Heart left ventricle (tissue), 16 donors: ENCODE data around the gene SLC39A11. TPM values are rescaled to one million over a fixed set of nuclear protein-coding genes. Genes with fewer than 3 reads are reported as not detected.

ENCODE experiments used
- ATAC-seq, 4 donors: fragments of 200-7000 bp; cut with Tn5 transposase; one replicate each; pipeline ENCODE4 v1.9.1; 2020 to 2022; ENCODE audit warnings: moderate library complexity in 4 of 4, mild to moderate bottlenecking in 3 of 4, moderate number of reproducible peaks in 1 of 4
- DNase-seq, 5 donors: peaks; one replicate each; pipeline ENCODE4 v3.0.0-alpha.2; 2020
- H3K27ac ChIP-seq, 12 donors: fragments of 200-600 bp; sonication (generic) in 4 of 12; one replicate each; pipeline versions ENCODE4 v1.5.0 to v1.8.0; 2016 to 2022; ENCODE audit warnings: mild to moderate bottlenecking in 2 of 12
- H3K27me3 ChIP-seq, 9 donors: fragments of 200-600 bp; sonication (generic) in 2 of 9; one replicate each; pipeline versions ENCODE4 v1.5.1 to v1.8.0; 2016 to 2022; ENCODE audit warnings: mild to moderate bottlenecking in 3 of 9
- H3K36me3 ChIP-seq, 9 donors: fragments of 200-600 bp; sonication (generic) in 2 of 9; one replicate each; pipeline versions ENCODE4 v1.5.0 to v1.8.0; 2018 to 2022; ENCODE audit warnings: mild to moderate bottlenecking in 2 of 9
- H3K4me1 ChIP-seq, 12 donors: fragments of 200-600 bp; sonication (generic) in 4 of 12; one replicate each; pipeline versions ENCODE4 v1.5.0 to v1.8.0; 2016 to 2022; ENCODE audit warnings: mild to moderate bottlenecking in 3 of 12
- H3K4me3 ChIP-seq, 12 donors: fragments of 200-600 bp; sonication (generic) in 4 of 12; one replicate each; pipeline versions ENCODE4 v1.5.0 to v1.8.0; 2017 to 2022; ENCODE audit warnings: mild to moderate bottlenecking in 9 of 12, moderate library complexity in 4 of 12
- H3K9me3 ChIP-seq, 12 donors: fragments of 200-600 bp; sonication (generic) in 4 of 12; one replicate each; pipeline versions ENCODE4 v1.5.0 to v1.8.0; 2016 to 2022; ENCODE audit warnings: mild to moderate bottlenecking in 1 of 12
- POLR2A ChIP-seq, 2 donors: fragments of 450-650 bp; IDR thresholded peaks; one replicate each; pipeline ENCODE4 v1.6.1; 2017; ENCODE audit warnings: antibody characterized with exemption in 2 of 2, mild to moderate bottlenecking in 2 of 2, moderate library complexity in 2 of 2
- WGBS, 4 donors: extraction: QIAGEN DNeasy Blood & Tissue Kit in 2 of 4; methylation state at CpG; one replicate each; pipeline versions ENCODE4 v1.1.5 to v1.1.7; 2013 to 2018; 5-methylcytosine and 5-hydroxymethylcytosine counted together
- intact Hi-C, 10 donors: fragments of 100-400 bp; cut with DNase I; formaldehyde crosslinking; loops; one replicate each; pipeline versions ENCODE4 v1.11.1 to v1.14.2; 2022
- polyA plus RNA-seq, 2 donors: library from polyadenylated mRNA; stranded (reverse); fragments of 200-250 nt; gene quantifications; one replicate each; pipeline ENCODE4 v1.2.3, GENCODE V29; 2013
- total RNA-seq, 9 donors: library from RNA; depleted of rRNA in 2 of 9; stranded (reverse); fragments of >200 nt in 2 of 9; fragmentation: NEBNext Ultra II Directional in 3 of 9; extraction: Animal tissue kit (Norgen Biotek cat#: 25700) in 3 of 9; gene quantifications; one replicate each; pipeline versions ENCODE4 v1.1.0 to v1.2.4, GENCODE V29; 2016 to 2023
- TF ChIP-seq, protein P1 (sequence below), 12 donors: fragments of 200-600 bp; sonication (generic) in 4 of 12; IDR thresholded peaks; one replicate each; pipeline versions ENCODE4 v1.5.0 to v1.8.0; 2018 to 2022; ENCODE audit warnings: antibody characterized with exemption in 12 of 12, mild to moderate bottlenecking in 5 of 12
- donor health status: ischemic (EF 13 %, LVEDD 7.1; RV severe dilation, severe dysfunction).
- donor health status: healthy with polysubstance abuse.
- donor health status: DM: no; HTN: yes; CAD: no.
- donor health status: DM: no; HTN: no; CAD: no.
- donor health status: ischemic (EF 25% LVEDD 6.9; RV normal size, moderate dysfunction).
- donor health status: ischemic (EF 25% LVEDD 5.7; RV mildly dilated, moderate dysfunction).
- donor health status: healthy.
- donor health status: DM: yes; HTN: yes; CAD: no.
- donor health status: ischemic (EF 35%, LVEDD 5.7; RV mildly dilated, moderate dysfunction).
- donor health status: nonischemic (EF 11% LVEDD 7.7; RV severe dilation, severe dysfunction).
- donor health status: DM: yes; HTN: yes; CAD: no.
- donor health status: PGD.
- donor health status: ischemic (EF 29% LVEDD 5.4; RV normal size, mild dysfunction).
- donor health status: nonischemic (EF 23%, LVEDD 6.1; RV moderate dilation, normal function).

The SLC39A11 gene
- total and polyA plus RNA-seq, 11 donors: 2.5 to 23.3 (median 8.4) TPM

DNA sequence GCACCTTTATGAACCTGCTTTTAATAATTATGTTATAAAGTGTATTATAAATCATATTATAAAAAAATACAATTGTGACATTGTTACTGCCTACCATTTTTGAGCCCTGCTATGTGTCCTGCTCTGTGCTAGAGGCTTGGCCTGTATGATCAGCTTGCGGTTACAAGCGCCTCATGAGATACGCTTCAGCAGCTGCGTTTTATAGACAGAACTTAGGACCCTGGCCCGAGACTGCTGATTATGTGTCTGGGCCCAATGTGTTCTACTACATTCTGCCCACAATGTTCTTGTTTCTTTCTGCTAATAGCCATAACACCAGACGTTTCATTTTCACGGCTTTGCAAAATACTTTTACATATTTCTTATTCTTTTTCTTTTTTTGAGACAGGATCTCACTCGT is 395.8 kb downstream of the SLC39A11 start:
- Histone ChIP-seq H3K27me3 (no peaks in the 10 kb centered on the region), H3K4me1 (no peaks in the 10 kb centered on the region), H3K4me3 (no peak overlapping the region), H3K9me3 (no peaks in the 10 kb centered on the region), H3K36me3 (no peaks in the 10 kb centered on the region), H3K27ac (no peak overlapping the region)
- ATAC-seq: no peak
- intact Hi-C loops: no loop called here
- DNase-seq: no peak
- 90 to 95% (median 92%) methylated on average over 8 of the region's 8 CpGs for WGBS, 4 donors
- TF ChIP-seq, protein P1, sequence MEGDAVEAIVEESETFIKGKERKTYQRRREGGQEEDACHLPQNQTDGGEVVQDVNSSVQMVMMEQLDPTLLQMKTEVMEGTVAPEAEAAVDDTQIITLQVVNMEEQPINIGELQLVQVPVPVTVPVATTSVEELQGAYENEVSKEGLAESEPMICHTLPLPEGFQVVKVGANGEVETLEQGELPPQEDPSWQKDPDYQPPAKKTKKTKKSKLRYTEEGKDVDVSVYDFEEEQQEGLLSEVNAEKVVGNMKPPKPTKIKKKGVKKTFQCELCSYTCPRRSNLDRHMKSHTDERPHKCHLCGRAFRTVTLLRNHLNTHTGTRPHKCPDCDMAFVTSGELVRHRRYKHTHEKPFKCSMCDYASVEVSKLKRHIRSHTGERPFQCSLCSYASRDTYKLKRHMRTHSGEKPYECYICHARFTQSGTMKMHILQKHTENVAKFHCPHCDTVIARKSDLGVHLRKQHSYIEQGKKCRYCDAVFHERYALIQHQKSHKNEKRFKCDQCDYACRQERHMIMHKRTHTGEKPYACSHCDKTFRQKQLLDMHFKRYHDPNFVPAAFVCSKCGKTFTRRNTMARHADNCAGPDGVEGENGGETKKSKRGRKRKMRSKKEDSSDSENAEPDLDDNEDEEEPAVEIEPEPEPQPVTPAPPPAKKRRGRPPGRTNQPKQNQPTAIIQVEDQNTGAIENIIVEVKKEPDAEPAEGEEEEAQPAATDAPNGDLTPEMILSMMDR (IDR thresholded peaks at IDR 0.05): no peak
- TF ChIP-seq POLR2A (IDR thresholded peaks at IDR 0.05): no peak

DNA sequence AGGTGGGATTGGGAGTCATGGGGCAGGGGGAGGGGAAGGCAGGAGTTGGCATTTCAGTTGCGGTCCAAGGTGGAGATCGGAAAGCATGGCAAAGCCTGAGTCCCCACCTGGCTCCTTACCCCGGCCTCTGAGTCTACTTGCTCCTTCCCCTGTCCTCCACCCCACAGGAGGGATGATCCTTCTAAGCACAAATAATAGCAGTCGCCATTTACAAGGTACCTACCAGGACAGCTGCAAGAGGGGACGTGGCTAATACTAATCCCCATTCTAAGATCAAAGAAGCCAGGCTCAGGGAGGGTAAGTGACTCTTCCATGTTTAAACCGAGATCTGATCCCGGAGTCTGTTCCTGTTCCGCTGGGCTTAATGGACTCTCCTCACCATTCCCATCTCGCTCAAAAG is 396.3 kb downstream of the SLC39A11 start:
- Histone ChIP-seq H3K4me3 (no peak overlapping the region), H3K9me3 (no peaks in the 10 kb centered on the region), H3K27me3 (no peaks in the 10 kb centered on the region), H3K27ac (no peak overlapping the region), H3K4me1 (no peaks in the 10 kb centered on the region), H3K36me3 (no peaks in the 10 kb centered on the region)
- ATAC-seq: no peak
- TF ChIP-seq POLR2A (IDR thresholded peaks at IDR 0.05): no peak
- TF ChIP-seq, protein P1 (IDR thresholded peaks at IDR 0.05): no peak
- intact Hi-C loops: no loop called here
- 91 to 96% (median 95%) methylated on average over 9 of the region's 9 CpGs for WGBS, 4 donors
- DNase-seq: no peak

GRCh38 chr17:72693956-72694355 is 398.5 kb downstream of the SLC39A11 start:
- TF ChIP-seq, protein P1 (IDR thresholded peaks at IDR 0.05): no peak
- no peak for TF ChIP-seq POLR2A (IDR thresholded peaks at IDR 0.05)
- ATAC-seq (no peak), DNase-seq (no peak)
- Histone ChIP-seq H3K27ac (no peak overlapping the region), H3K27me3 (no peaks in the 10 kb centered on the region), H3K4me1 (no peaks in the 10 kb centered on the region), H3K36me3 (no peaks in the 10 kb centered on the region), H3K4me3 (no peak overlapping the region), H3K9me3 (no peaks in the 10 kb centered on the region)
- intact Hi-C loops: no loop called here
- 81 to 94% (median 93%) methylated on average over 4 of the region's 4 CpGs for WGBS, 4 donors

- intact Hi-C loops: no loop called here
- Histone ChIP-seq H3K36me3 (no peaks in the 10 kb centered on the region), H3K9me3 (no peaks in the 10 kb centered on the region), H3K27ac (no peak overlapping the region), H3K27me3 (no peaks in the 10 kb centered on the region), H3K4me1 (no peaks in the 10 kb centered on the region), H3K4me3 (no peak overlapping the region)
- no peak for ATAC-seq
- WGBS, 4 donors: 90 to 93% (median 91%) methylated on average over 15 of the region's 15 CpGs
- DNase-seq: no peak
- TF ChIP-seq, protein P1 (IDR thresholded peaks at IDR 0.05): no peak
- no peak for TF ChIP-seq POLR2A (IDR thresholded peaks at IDR 0.05)
Measured at GRCh38 chr17:72693151-72693878, 399.2 kb downstream of the SLC39A11 start.
